Keratinocyte (primary cell): ENCODE measurements around the gene CCDC192. TPM values are rescaled to one million over a fixed set of nuclear protein-coding genes. Genes with fewer than 3 reads are reported as not detected.

Experiments used
- DNase-seq: peaks from one replicate; pipeline ENCODE4 v3.0.0-alpha.2; 2011; ENCODE audit warnings: low read depth, missing footprints, low spot score
- FAIRE-seq: peaks from 2 replicates; lab custom pipeline; 2011; peaks lifted over from hg19 to GRCh38; lab: Jason Lieb, UNC
- H2AFZ ChIP-seq: 2 replicates; pipeline ENCODE4 v1.6.0; 2012; ENCODE audit warnings: low read length, control low read depth, inconsistent platforms; ENCODE audit not compliant: control insufficient read depth
- H3K27ac ChIP-seq: 2 replicates; pipeline ENCODE4 v1.5.1; 2011; ENCODE audit warnings: low read length; ENCODE audit not compliant: control insufficient read depth, insufficient read depth
- H3K27me3 ChIP-seq: 3 replicates; pipeline ENCODE4 v1.6.0; 2011; ENCODE audit warnings: low read length; ENCODE audit not compliant: control insufficient read depth, insufficient read depth; ENCODE audit errors: extremely low read depth
- H3K36me3 ChIP-seq, 2 experiments: 2 replicates in 1 of 2; 3 replicates in 1 of 2; pipeline ENCODE4 v1.5.1; 2011; ENCODE audit warnings: low read length in 2 of 2, mild to moderate bottlenecking in 1 of 2; ENCODE audit not compliant: control insufficient read depth in 2 of 2, insufficient read depth in 2 of 2; ENCODE audit errors: extremely low read depth in 1 of 2
- H3K4me1 ChIP-seq: 3 replicates; pipeline ENCODE4 v1.5.1; 2011; ENCODE audit warnings: low read length; ENCODE audit not compliant: control insufficient read depth, insufficient read depth; ENCODE audit errors: extremely low read depth
- H3K4me2 ChIP-seq: 3 replicates; pipeline ENCODE4 v1.6.0; 2011; ENCODE audit warnings: low read depth, low read length; ENCODE audit not compliant: control insufficient read depth, insufficient read depth; ENCODE audit errors: extremely low read depth
- H3K4me3 ChIP-seq, 3 experiments: fragments of 200-600 bp in 1 of 3; sonication (generic) in 1 of 3; 2 replicates in 2 of 3; 3 replicates in 1 of 3; pipeline ENCODE4 v1.5.1; 2011 to 2016; ENCODE audit warnings: low read length in 3 of 3, mild to moderate bottlenecking in 3 of 3, control low read depth in 2 of 3, inconsistent platforms in 1 of 3, low read depth in 1 of 3, mixed read lengths in 1 of 3, mixed run types in 1 of 3, moderate library complexity in 1 of 3; ENCODE audit not compliant: control insufficient read depth in 2 of 3, insufficient read depth in 2 of 3; ENCODE audit errors: extremely low read depth in 1 of 3
- H3K79me2 ChIP-seq: 2 replicates; pipeline ENCODE4 v1.6.0; 2012; ENCODE audit warnings: low read length; ENCODE audit not compliant: control insufficient read depth, insufficient read depth
- H3K9ac ChIP-seq: 3 replicates; pipeline ENCODE4 v1.6.0; 2011; ENCODE audit warnings: low read length; ENCODE audit not compliant: control insufficient read depth, insufficient read depth; ENCODE audit errors: extremely low read depth
- H3K9me1 ChIP-seq: 3 replicates; pipeline ENCODE4 v1.6.0; 2011; ENCODE audit warnings: low read length; ENCODE audit not compliant: control insufficient read depth, insufficient read depth; ENCODE audit errors: extremely low read depth
- H3K9me3 ChIP-seq: 2 replicates; pipeline ENCODE4 v1.5.1; 2012; ENCODE audit warnings: low read depth, low read length; ENCODE audit not compliant: control insufficient read depth
- H4K20me1 ChIP-seq: 3 replicates; pipeline ENCODE4 v1.6.0; 2011; ENCODE audit warnings: low read length; ENCODE audit not compliant: control insufficient read depth, insufficient read depth; ENCODE audit errors: extremely low read depth
- CTCF ChIP-seq, 3 experiments: IDR thresholded peaks in 1 of 3; conservative IDR thresholded peaks in 1 of 3; optimal IDR thresholded peaks in 1 of 3; 2 replicates in 2 of 3; 3 replicates in 1 of 3; pipeline versions ENCODE3 to v1.5.1; 2011; ENCODE audit warnings: low read length in 3 of 3, mild to moderate bottlenecking in 3 of 3, moderate library complexity in 2 of 3, control low read depth in 1 of 3, inconsistent platforms in 1 of 3; ENCODE audit not compliant: insufficient read depth in 2 of 3; ENCODE audit errors: extremely low read depth in 1 of 3
- EZH2 ChIP-seq: IDR thresholded peaks from one replicate; pipeline ENCODE4 v1.6.1; 2012; ENCODE audit warnings: inconsistent platforms, mild to moderate bottlenecking, low read length, moderate library complexity
- dilution Hi-C: fragments of 300-500 bp; cut with MboI; formaldehyde crosslinking; loops from one replicate; pipeline ENCODE4 v1.7.0; 2020; ENCODE audit warnings: low sequenced_read_pairs; ENCODE audit not compliant: extremely low pct_ligation_motif_present
- polyA plus RNA-seq, 5 experiments: library from polyadenylated mRNA; depleted of rRNA in 3 of 5; stranded (reverse) in 3 of 5; stranded (forward) in 1 of 5; unstranded in 1 of 5; fragments of >200 nt; gene quantifications; 1 replicate in 1 of 5; 2 replicates in 3 of 5; 3 replicates in 1 of 5; pipeline versions ENCODE4 v1.2.1 to v1.2.3, GENCODE V29; 2011 to 2012; ENCODE audit warnings: missing spikeins in 2 of 5, low read depth in 1 of 5, low replicate concordance in 1 of 5

The CCDC192 gene
- polyA plus RNA-seq, 1 donor (not counting 4 experiments of a cell fraction or from before 2014, with no cell fraction given): not detected

- Histone ChIP-seq H2AFZ (no peak overlapping the region), H3K27me3 (no peaks in the 10 kb centered on the region), H3K79me2 (no peaks in the 10 kb centered on the region), H3K36me3 (no peaks in the 10 kb centered on the region), H3K4me3 (no peak overlapping the region), H3K4me1 (no peaks in the 10 kb centered on the region), H3K27ac (no peak overlapping the region), H3K4me2 (no peak overlapping the region), H4K20me1 (no peaks in the 10 kb centered on the region), H3K9me1 (no peaks in the 10 kb centered on the region), H3K9me3 (no peaks in the 10 kb centered on the region), H3K9ac (no peak overlapping the region)
- DNase-seq (no peak), FAIRE-seq (no peak)
- dilution Hi-C loops: no loop called here
- TF ChIP-seq CTCF (optimal IDR thresholded peaks at IDR 0.05 in 1 of 3, IDR thresholded peaks at IDR 0.05 in 1 of 3, conservative IDR thresholded peaks at IDR 0.05 in 1 of 3; ENCODE audit: extremely low read depth in 1 of 3, insufficient read depth in 2 of 3, low read length in 3 of 3) (no peak), EZH2 (no peak)
These were observed 151.3 kb downstream of the CCDC192 start for GRCh38 chr5:127854520-127854919.

GRCh38 chr5:127856292-127856691 is 153.1 kb downstream of the CCDC192 start:
- no peaks in the 10 kb centered on the region for H3K9me3 ChIP-seq
- TF ChIP-seq EZH2: no peak
- no peak for TF ChIP-seq CTCF (optimal IDR thresholded peaks at IDR 0.05 in 1 of 3, IDR thresholded peaks at IDR 0.05 in 1 of 3, conservative IDR thresholded peaks at IDR 0.05 in 1 of 3; ENCODE audit: extremely low read depth in 1 of 3, insufficient read depth in 2 of 3, low read length in 3 of 3)
- H3K4me1 ChIP-seq: no peaks in the 10 kb centered on the region
- H4K20me1 ChIP-seq: no peaks in the 10 kb centered on the region
- FAIRE-seq (no peak), DNase-seq (no peak)
- no peak overlapping the region for H3K9ac ChIP-seq
- no peaks in the 10 kb centered on the region for H3K27me3 ChIP-seq
- no peaks in the 10 kb centered on the region for H3K36me3 ChIP-seq
- no peaks in the 10 kb centered on the region for H3K79me2 ChIP-seq
- no peak overlapping the region for H3K4me2 ChIP-seq
- dilution Hi-C loops: no loop called here
- H3K4me3 ChIP-seq: no peak overlapping the region
- no peak overlapping the region for H2AFZ ChIP-seq
- no peak overlapping the region for H3K27ac ChIP-seq
- H3K9me1 ChIP-seq: no peaks in the 10 kb centered on the region
